BE2C (cell line): ENCODE measurements around the gene GIMAP6.

ENCODE experiments used
- DNase-seq: peaks from one replicate; pipeline ENCODE4 v3.0.0-alpha.2; 2020
- H3K27me3 ChIP-seq: fragments of 250-450 bp; sonication (Bioruptor Pico); 2 replicates; pipeline ENCODE4 v1.5.1; 2020; ENCODE audit warnings: mild to moderate bottlenecking
- H3K36me3 ChIP-seq: fragments of 250-450 bp; sonication (Bioruptor Pico); 2 replicates; pipeline ENCODE4 v1.5.1; 2020; ENCODE audit warnings: mild to moderate bottlenecking
- H3K4me1 ChIP-seq: fragments of 250-450 bp; sonication (Bioruptor Pico); 2 replicates; pipeline ENCODE4 v1.5.1; 2020
- H3K4me3 ChIP-seq: 2 replicates; pipeline ENCODE4 v1.5.1; 2011; ENCODE audit warnings: low read depth, low read length
- H3K9me3 ChIP-seq: fragments of 250-450 bp; sonication (Bioruptor Pico); 2 replicates; pipeline ENCODE4 v1.5.1; 2020
- CTCF ChIP-seq: IDR thresholded peaks from 2 replicates; pipeline ENCODE4 v1.5.1; 2012; ENCODE audit warnings: mild to moderate bottlenecking, low read depth, low read length

The GIMAP6 gene

DNA sequence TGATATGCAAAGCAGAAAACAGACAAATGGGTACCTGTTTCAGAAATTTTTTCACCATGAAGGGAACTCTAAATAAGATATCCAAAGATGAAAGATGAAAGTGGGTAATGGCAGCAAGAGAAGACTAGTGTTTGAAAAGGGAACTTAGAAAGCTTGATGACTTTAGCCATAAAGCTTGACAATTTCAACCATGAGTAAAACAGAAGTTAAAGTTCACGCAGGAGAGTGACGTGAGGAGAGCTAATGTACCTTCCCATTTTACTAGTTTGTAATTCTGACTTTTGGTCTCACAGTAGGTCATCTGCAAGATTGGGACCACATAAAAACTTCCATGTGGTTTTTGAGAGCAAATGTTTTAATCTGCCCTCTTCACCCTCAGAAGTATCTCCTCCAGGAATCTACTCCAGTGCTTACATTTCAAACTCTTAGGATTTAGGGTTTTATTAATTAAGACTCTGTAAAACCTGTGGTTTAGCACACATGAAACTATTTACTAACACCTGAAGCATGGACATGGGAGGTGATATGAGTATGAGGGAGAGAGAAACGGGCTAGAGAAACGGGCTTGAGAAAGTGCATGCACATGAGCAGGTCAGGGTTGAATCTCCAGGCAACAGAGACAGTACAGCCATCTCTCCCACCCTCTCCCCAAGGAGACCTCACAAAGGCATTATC, 28.9 kb upstream of the GIMAP6 start:
- Histone ChIP-seq H3K4me3 (no peak overlapping the region), H3K36me3 (no peaks in the 10 kb centered on the region), H3K4me1 (no peaks in the 10 kb centered on the region), H3K9me3 (no peaks in the 10 kb centered on the region), H3K27me3 (peaks cover 21% of the 10 kb centered on the region)
- TF ChIP-seq CTCF: no peak
- DNase-seq: no peak

DNA sequence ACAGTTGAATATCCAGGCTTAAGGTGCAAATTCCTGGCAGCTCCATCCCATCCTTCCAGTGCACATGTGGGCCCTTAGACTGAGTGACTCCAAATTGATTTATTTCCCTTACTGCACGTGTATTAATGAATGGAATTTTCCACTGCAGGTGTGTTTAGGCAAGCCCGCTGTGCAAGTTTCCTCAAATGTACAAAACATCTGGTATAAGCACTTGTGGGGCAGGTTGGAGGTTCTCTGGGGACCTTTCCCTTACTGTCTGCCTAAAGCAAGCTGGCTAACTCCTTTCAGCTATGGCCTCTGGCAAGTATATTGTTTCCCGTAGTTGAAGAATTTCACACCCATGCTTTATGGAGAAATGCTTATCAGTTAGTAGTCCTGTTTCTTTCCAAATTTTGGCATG, 25.3 kb upstream of the GIMAP6 start:
- Histone ChIP-seq H3K9me3 (no peaks in the 10 kb centered on the region), H3K4me1 (no peaks in the 10 kb centered on the region), H3K4me3 (no peak overlapping the region), H3K36me3 (no peaks in the 10 kb centered on the region), H3K27me3 (peaks cover 29% of the 10 kb centered on the region)
- no peak for TF ChIP-seq CTCF
- no peak for DNase-seq

DNA sequence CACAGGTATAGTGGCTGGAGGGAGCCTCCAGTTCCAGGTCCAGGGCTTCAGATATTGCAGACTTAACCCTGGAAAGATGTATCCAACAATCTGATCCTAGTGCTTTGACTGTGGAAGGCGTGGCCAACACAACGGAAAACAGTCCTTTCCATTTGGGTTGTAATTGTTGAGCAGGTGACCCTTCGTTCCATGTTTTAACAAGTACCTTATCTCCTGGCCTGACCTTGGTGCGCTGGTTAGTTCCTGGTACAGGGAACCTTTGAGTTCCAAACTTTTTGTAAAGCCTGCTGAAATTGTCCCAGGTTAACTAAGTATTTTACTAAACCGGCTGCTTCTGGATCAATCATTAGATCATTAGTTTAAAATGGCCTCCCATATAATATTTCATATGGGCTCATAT, 23.9 kb upstream of the GIMAP6 start:
- H3K27me3 ChIP-seq: peaks cover 29% of the 10 kb centered on the region; the same call in 1 of the 2 replicates
- H3K4me3 ChIP-seq: no peak overlapping the region
- no peaks in the 10 kb centered on the region for H3K36me3 ChIP-seq
- no peaks in the 10 kb centered on the region for H3K9me3 ChIP-seq
- DNase-seq: no peak
- H3K4me1 ChIP-seq: no peaks in the 10 kb centered on the region
- no peak for TF ChIP-seq CTCF

DNA sequence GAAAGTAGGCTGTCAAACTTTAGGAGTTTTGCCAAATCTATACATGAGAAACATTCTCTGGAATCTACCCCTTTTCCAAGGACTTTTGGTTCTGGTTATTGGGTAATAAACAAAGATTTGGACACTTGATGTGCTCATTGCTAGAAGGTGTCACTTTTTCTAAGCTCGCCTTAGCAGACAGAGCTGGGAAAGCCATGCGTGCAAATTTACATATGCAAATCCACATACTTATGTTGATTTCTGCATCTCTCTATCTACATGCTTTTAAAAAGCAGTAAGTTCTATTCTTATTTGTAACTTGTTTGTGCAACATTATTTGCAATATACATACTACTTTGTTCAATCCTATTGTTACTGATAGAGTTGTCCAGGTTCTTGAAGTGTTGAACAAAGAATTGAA, 22.5 kb upstream of the GIMAP6 start:
- H3K4me3 ChIP-seq: no peak overlapping the region
- no peak for DNase-seq
- no peaks in the 10 kb centered on the region for H3K9me3 ChIP-seq
- no peaks in the 10 kb centered on the region for H3K36me3 ChIP-seq
- no peaks in the 10 kb centered on the region for H3K4me1 ChIP-seq
- TF ChIP-seq CTCF: no peak
- peaks cover 29% of the 10 kb centered on the region; the same call in 1 of the 2 replicates for H3K27me3 ChIP-seq

- Histone ChIP-seq H3K36me3 (no peaks in the 10 kb centered on the region), H3K4me1 (no peaks in the 10 kb centered on the region), H3K4me3 (no peak overlapping the region), H3K27me3 (no peaks in the 10 kb centered on the region), H3K9me3 (no peaks in the 10 kb centered on the region)
- no peak for TF ChIP-seq CTCF
- no peak for DNase-seq
Observed at GRCh38 chr7:150649080-150649385, 16.8 kb upstream of the GIMAP6 start.

DNA sequence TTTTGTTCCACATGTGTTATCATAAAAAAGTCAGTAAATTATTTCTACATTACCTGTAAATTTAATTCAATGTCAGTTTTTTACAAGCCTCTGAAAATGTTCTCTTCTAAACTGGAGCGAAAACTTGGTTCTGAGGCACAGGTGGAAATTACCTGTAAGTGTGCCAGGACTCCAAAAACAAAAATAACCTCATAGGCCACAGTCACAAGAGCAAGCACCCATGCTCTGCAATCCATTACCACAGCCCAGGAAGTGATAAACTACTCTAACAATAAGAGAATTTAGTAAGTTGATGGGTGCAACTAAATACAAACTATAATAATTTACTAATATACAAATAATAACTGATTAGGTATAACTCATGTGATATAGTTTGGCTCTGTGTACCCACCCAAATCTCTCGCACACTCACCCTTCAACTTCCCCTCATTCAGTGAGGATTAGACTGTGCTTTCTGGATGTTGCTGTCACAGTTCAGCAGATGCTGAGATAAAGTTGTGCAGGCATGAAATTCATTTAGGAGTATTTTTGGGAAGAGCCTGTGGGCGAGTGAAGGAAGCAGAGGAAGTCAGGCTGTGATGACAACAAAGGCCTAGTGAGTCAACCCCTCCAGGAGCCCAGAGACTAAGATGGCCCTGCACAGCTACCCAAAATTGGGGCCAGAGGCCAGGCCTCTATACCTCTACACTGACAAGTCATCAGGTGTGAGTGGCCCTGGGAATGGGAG, 16.3 kb upstream of the GIMAP6 start:
- no peaks in the 10 kb centered on the region for H3K4me1 ChIP-seq
- TF ChIP-seq CTCF: no peak
- H3K27me3 ChIP-seq: no peaks in the 10 kb centered on the region
- no peak overlapping the region for H3K4me3 ChIP-seq
- no peaks in the 10 kb centered on the region for H3K36me3 ChIP-seq
- DNase-seq: no peak
- H3K9me3 ChIP-seq: no peaks in the 10 kb centered on the region
